Activated CD4-positive, alpha-beta memory T cell treated with anti-CD3 and anti-CD28 coated beads for 36 hours (primary cell): ENCODE results near the gene DAW1. TPM values are rescaled to one million over a fixed set of nuclear protein-coding genes. Genes with fewer than 3 reads are reported as not detected.

Experiments used
- CTCF ChIA-PET: fragments of 350-600 bp; sonication (Branson Sonifier 250); formaldehyde crosslinking; loops from one replicate; lab custom pipeline; 2021; ENCODE audit warnings: antibody characterized with exemption, inconsistent platforms; lab: Charles Lee
- POLR2A ChIA-PET: fragments of 350-600 bp; sonication (Branson Sonifier 250); formaldehyde crosslinking; loops from one replicate; lab custom pipeline; 2021; ENCODE audit warnings: antibody characterized with exemption; lab: Charles Lee
- DNase-seq: peaks from one replicate; pipeline ENCODE4 v3.0.0-alpha.2; 2020
- H3K27ac Mint-ChIP-seq: one replicate; pipeline ENCODE4 v1.8.0; 2021; ENCODE audit warnings: mixed read lengths
- H3K27me3 Mint-ChIP-seq: one replicate; pipeline ENCODE4 v1.8.0; 2021; ENCODE audit warnings: mixed read lengths
- H3K36me3 Mint-ChIP-seq: one replicate; pipeline ENCODE4 v1.8.0; 2021; ENCODE audit warnings: mixed read lengths
- H3K4me1 Mint-ChIP-seq: one replicate; pipeline ENCODE4 v1.8.0; 2021; ENCODE audit warnings: low read depth, mixed read lengths
- H3K4me3 Mint-ChIP-seq: one replicate; pipeline ENCODE4 v1.8.0; 2021; ENCODE audit warnings: mild to moderate bottlenecking, mixed read lengths
- H3K9me3 Mint-ChIP-seq: one replicate; pipeline ENCODE4 v1.8.0; 2021; ENCODE audit warnings: mixed read lengths
- intact Hi-C: fragments of 100-400 bp; cut with micrococcal nuclease; formaldehyde crosslinking; loops from one replicate; pipeline ENCODE4 v1.15.1; 2023
- total RNA-seq, 2 experiments: library from RNA; stranded (reverse); gene quantifications; one replicate each; pipeline ENCODE4 v1.2.3, GENCODE V29; 2021

Gene DAW1
- total RNA-seq, 2 experiments from 2014 or later, result not detected

DNA sequence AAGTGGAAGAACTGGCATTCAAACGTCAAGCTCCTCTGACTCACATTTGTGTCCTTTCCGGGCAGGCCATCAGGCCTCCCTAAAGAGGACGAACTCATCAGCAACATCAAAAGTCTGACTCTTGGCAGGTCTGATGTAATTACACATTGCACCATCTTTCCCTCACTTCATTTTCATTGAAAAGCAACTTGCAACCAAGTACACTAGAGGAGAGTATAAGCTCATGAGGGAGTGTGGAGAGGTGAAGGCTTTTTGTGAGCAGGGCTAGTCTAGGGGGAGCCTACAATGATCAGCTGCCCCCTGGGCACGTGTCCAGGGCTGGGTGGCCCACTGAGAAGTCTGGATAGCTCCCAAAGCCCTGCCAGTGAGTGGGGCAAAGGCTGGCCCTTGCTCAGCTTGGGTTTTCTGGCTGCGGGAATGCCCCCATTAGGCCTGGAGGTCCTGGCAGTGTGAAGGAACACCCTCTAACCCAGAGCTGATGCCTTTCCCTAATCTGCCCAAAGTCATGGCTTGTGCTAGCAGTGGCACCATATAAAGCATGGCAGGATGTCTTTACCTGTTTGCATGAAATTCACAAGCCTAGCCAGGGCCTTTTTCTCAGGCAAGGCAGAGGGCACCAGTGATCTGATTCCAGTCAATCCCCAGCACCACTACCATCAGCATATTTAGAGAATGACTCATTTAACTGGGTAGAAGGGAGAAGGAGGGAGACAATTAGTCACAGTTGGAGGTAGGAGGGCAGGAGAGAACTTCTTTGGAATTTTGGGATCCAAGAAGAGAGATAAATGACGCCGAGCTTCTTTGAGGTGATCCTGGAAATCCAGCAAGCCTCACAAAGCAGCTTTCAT, 8.5 kb upstream of the DAW1 start:
- no peak for DNase-seq
- H3K4me1 Mint-ChIP-seq, result no peaks in the 10 kb centered on the region
- no peaks in the 10 kb centered on the region for H3K36me3 Mint-ChIP-seq
- H3K27me3 Mint-ChIP-seq, result no peaks in the 10 kb centered on the region
- intact Hi-C loops, result loop anchor here (1.0 to 2.0 kb wide), 4 partner anchors 14 to 205 kb away; no protein-coding TSS in a partner anchor
- CTCF ChIA-PET, result interaction anchor here (0.6 to 4.8 kb wide), 25 partner anchors 10 to 783 kb away, joined by 3 to 56 read pairs (median 6); partner anchors contain the start of genes CCL20 and DAW1
- no peak overlapping the region for H3K27ac Mint-ChIP-seq
- POLR2A ChIA-PET, result interaction anchor here (1.1 kb wide), 1 partner anchor 89 kb away, joined by 3 read pairs; no protein-coding TSS in a partner anchor
- no peak overlapping the region for H3K4me3 Mint-ChIP-seq
- H3K9me3 Mint-ChIP-seq, result no peaks in the 10 kb centered on the region

DNA sequence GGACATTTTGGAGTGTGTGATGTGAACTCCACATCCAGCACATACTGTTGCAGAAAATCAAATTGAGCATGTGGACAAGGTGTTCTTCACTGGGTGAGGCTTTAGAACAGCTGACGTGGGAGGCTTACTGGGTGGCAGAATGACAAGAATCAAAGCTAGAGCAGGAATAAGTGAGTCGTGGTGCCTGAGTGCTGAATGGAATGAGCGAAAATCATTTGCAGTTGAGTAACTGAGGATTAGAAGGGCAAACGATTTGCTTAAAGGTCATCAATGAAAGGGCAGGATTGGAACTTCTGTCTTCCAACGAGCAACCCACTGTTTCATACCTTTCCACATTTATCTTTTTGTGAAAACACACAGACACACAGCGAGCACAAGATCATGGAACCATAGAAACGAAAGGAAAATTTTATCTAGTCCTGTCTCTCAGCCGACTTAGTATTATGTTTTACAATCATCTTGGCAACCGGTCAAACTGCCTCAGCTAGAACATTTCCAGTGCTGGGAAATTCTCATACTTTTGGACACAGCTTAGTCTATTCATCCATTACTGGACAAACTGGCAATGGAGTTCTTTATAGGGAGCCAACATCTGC, 7.2 kb upstream of the DAW1 start:
- Mint-ChIP-seq H3K4me3 (no peak overlapping the region), H3K9me3 (no peaks in the 10 kb centered on the region), H3K27ac (no peak overlapping the region), H3K27me3 (no peaks in the 10 kb centered on the region), H3K36me3 (no peaks in the 10 kb centered on the region), H3K4me1 (no peaks in the 10 kb centered on the region)
- DNase-seq, result no peak
- intact Hi-C loops, result no loop called here
- ChIA-PET CTCF (interaction anchor here (1.6 to 4.8 kb wide), 2 partner anchors 9 to 90 kb away, joined by 7 to 37 read pairs; partner anchors contain the start of gene DAW1), POLR2A (no interaction called here)

DNA sequence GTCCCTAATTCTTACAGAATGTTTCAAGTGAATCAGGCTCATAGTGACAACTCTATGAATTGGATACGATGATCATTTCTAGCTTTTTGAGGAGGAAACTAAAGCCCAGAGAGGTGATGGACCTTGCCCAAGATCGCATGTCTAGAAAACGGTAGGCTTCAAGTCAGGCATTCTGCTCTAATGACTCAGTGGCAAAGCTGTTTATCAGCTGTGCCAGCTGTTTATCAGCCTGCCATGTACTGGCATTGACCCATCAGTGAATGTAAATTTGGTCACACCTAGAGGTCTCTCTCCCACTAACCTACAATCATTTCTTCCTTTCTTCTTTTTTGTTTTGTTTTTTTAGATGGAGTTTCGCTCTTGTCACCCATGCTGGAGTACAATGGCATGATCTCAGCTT, 6.1 kb upstream of the DAW1 start:
- H3K27me3 Mint-ChIP-seq, result peaks cover 7% of the 10 kb centered on the region
- ChIA-PET CTCF (interaction anchor here (1.6 kb wide), 1 partner anchor 91 kb away, joined by 7 read pairs; no protein-coding TSS in a partner anchor), POLR2A (no interaction called here)
- intact Hi-C loops, result no loop called here
- no peak overlapping the region for H3K27ac Mint-ChIP-seq
- no peak for DNase-seq
- H3K9me3 Mint-ChIP-seq, result no peaks in the 10 kb centered on the region
- H3K4me1 Mint-ChIP-seq, result no peaks in the 10 kb centered on the region
- no peaks in the 10 kb centered on the region for H3K36me3 Mint-ChIP-seq
- no peak overlapping the region for H3K4me3 Mint-ChIP-seq

DNA sequence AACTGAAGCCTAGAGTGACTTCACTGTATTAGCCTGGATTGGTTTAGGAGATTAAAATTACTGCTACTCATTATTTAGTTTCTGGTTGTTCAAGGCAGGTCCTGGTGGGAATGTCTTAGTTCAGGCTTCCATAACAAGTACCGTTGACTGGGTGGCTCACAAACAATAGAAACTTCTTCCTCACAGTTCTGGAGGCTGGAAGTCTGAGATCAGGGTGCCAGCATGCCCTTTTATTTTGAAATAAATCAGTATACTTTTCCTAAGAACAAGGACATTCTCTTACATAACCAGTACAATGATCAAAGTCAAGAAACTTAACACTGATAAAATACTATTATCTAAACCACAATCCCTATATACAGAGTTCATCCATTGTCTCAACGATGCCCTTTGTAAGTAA, 4.0 kb upstream of the DAW1 start:
- Mint-ChIP-seq H3K9me3 (no peaks in the 10 kb centered on the region), H3K4me1 (no peaks in the 10 kb centered on the region), H3K27ac (no peak overlapping the region), H3K27me3 (peaks cover 14% of the 10 kb centered on the region), H3K4me3 (no peak overlapping the region), H3K36me3 (no peaks in the 10 kb centered on the region)
- CTCF ChIA-PET, result no interaction called here
- DNase-seq, result no peak
- intact Hi-C loops, result no loop called here
- POLR2A ChIA-PET, result no interaction called here

DNA sequence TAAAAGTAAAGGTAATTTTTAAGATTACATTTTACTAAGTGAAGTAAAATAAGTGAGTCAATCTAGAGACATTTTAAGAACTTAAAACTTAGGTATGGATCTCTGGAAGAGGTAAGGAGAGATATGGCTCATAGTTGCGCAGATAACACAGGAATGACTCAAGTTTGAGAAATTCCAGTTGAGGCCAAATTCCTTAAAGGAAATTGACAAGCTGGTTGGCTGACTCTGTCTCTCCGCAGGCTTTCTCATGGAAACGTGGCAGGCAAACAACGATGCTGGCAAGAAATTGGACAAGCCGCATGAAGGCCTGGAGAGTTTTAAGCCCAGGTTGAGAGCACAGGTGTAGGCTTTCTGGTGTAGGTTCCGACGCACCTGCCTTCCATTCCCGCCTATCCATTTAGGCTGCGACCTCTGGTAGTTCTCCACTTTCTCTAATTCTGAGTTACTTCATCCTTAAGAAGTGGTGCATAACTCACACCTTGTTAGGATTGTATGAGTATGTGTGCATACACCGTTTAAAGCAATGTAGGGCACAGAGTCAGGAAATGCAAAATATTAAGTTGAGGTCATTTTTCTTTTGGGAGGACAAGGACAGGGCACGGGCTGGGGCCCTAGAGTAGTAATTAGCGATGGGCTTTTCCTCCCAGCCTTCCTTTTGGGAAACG, 589 bp upstream of the DAW1 start:
- Mint-ChIP-seq H3K27ac (no peak overlapping the region), H3K36me3 (no peaks in the 10 kb centered on the region), H3K27me3 (peaks cover 29% of the 10 kb centered on the region), H3K4me1 (no peaks in the 10 kb centered on the region), H3K9me3 (no peaks in the 10 kb centered on the region), H3K4me3 (no peak overlapping the region)
- intact Hi-C loops, result no loop called here
- POLR2A ChIA-PET, result no interaction called here
- CTCF ChIA-PET, result interaction anchor here (2.4 to 5.0 kb wide), 3 partner anchors 8 to 212 kb away, joined by 9 to 37 read pairs (median 12); no protein-coding TSS in a partner anchor
- no peak for DNase-seq

DNA sequence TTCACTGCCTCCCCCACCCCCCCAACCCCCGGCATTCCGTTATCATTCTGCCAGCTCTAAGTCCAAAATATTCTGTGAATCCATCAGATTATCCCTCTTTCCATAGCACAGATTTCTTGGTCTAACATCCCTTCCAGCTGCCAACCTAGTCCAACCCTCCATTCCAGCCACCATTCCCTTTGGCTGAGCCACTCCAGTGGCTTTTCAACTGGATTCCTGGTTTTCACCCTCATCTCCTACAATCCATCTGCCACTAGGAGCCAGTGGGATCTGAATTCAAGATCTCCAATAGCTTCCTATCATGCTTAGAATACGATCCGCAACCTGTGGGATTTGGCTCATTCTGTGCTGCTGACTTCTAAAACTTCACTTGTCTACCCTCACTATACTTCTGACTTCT, 1.2 kb downstream of the DAW1 start:
- no peak overlapping the region for H3K4me3 Mint-ChIP-seq
- intact Hi-C loops, result no loop called here

DNA sequence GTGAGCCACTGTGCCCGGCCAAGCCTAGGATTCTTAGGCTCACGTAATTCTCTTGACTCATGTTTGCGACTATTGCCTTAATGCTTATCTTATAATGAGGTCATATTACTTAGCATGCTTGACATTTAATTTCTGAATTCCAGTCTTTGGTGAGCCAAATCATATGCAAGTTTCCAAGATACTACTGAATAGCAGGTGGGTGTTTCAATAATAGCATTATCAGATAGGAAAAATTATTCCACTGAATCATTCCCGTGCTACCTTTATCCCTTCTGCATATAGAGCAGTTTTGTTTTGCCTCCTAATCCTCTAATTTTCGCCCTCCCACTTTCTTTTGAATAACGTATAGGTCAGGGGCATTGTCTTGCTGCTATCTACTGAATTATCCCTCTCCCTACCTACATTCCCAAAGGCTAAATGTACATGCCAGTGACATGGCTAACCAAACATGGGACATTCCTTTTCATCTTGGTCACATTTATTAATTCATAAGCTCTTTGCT, 4.9 kb downstream of the DAW1 start:
- H3K27me3 Mint-ChIP-seq, result peaks cover 17% of the 10 kb centered on the region
- no peaks in the 10 kb centered on the region for H3K9me3 Mint-ChIP-seq
- CTCF ChIA-PET, result interaction anchor here (1.4 kb wide), 1 partner anchor 14 kb away, joined by 4 read pairs; no protein-coding TSS in a partner anchor
- intact Hi-C loops, result no loop called here
- H3K4me1 Mint-ChIP-seq, result no peaks in the 10 kb centered on the region
- H3K36me3 Mint-ChIP-seq, result no peaks in the 10 kb centered on the region
- POLR2A ChIA-PET, result no interaction called here
- no peak for DNase-seq
- no peak overlapping the region for H3K4me3 Mint-ChIP-seq
- H3K27ac Mint-ChIP-seq, result no peak overlapping the region

More for the DNA sequence above, 1.2 kb downstream of the DAW1 start:
- Mint-ChIP-seq H3K36me3 (no peaks in the 10 kb centered on the region), H3K4me1 (no peaks in the 10 kb centered on the region), H3K9me3 (no peaks in the 10 kb centered on the region), H3K27me3 (peaks cover 29% of the 10 kb centered on the region), H3K27ac (no peak overlapping the region)
- POLR2A ChIA-PET, result no interaction called here
- CTCF ChIA-PET, result interaction anchor here (0.6 to 5.0 kb wide), 7 partner anchors 10 to 214 kb away, joined by 3 to 37 read pairs (median 4); partner anchors contain the start of gene CCL20
- DNase-seq, result no peak

DNA sequence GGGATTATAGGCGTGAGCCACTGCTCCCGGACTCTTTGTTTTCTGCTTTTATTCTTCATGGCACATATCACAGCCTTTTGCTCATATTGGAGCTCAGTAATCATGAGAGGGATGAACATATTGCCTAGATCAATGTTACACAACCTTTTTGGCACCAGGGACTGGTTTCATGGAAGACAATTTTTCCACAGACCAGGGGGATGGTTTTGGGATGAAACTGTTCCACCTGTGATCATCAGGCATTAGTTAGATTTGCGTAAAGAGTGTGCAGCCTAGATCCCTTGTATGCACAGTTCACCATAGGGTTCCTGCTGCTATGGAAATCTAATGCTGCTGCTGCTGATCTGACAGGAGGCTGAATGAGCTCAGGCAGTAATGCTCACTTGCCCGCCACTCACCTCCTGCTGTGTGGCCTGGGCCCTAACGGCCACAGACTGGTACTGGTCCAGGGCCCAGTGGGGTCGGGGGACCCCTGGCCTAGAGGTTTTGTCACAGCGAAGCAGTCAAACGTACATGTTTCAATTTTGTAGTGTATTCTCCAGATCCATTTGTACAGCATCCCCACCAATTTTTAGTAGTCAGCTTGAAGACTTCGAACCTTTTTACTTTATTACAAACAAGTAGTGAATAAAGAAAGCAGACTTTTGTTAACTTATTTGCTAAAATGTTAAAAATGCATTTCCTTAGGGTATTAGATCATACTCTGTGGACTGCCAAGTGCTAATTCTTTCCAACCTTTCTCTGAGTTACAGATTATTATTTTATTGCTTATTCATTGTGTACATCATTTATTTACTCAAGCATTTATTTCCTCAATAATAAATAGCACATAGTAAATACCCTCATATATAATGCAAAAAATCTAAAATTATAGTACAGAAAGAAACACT, 6.2 kb downstream of the DAW1 start:
- H3K4me3 Mint-ChIP-seq, result no peak overlapping the region
- intact Hi-C loops, result no loop called here
- peaks cover 2% of the 10 kb centered on the region for H3K4me1 Mint-ChIP-seq
- no peak for DNase-seq
- no peaks in the 10 kb centered on the region for H3K9me3 Mint-ChIP-seq
- peaks cover 14% of the 10 kb centered on the region for H3K27me3 Mint-ChIP-seq
- H3K36me3 Mint-ChIP-seq, result no peaks in the 10 kb centered on the region
- POLR2A ChIA-PET, result no interaction called here
- no peak overlapping the region for H3K27ac Mint-ChIP-seq
- CTCF ChIA-PET, result interaction anchor here (1.4 to 2.9 kb wide), 2 partner anchors 13 to 15 kb away, joined by 4 to 9 read pairs; no protein-coding TSS in a partner anchor

DNA sequence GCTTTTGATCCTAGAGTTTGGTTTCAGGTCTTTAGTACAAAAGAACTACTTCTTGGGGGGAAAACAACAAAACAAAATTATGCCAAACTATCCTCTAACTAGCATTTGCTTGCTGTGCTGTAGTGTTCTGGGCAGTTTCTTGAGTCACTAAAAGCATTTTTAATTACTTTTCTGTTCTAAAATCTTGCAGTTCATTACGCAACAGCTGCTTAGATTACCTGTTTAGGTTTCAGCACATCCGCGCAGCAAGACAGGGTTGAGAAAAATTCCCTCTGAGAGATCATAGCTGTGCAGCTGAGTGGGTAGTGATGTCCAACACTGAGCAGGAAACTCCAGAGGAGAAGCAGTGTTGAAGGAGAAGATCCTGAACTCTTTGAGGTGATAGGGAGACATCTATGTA, 9.0 kb downstream of the DAW1 start:
- Mint-ChIP-seq H3K9me3 (no peaks in the 10 kb centered on the region), H3K4me1 (peaks cover 3% of the 10 kb centered on the region), H3K4me3 (no peak overlapping the region), H3K27me3 (peaks cover 4% of the 10 kb centered on the region), H3K27ac (no peak overlapping the region), H3K36me3 (no peaks in the 10 kb centered on the region)
- ChIA-PET CTCF (interaction anchor here (1.5 kb wide), 1 partner anchor 222 kb away, joined by 5 read pairs; no protein-coding TSS in a partner anchor), POLR2A (no interaction called here)
- DNase-seq, result no peak
- intact Hi-C loops, result no loop called here

DNA sequence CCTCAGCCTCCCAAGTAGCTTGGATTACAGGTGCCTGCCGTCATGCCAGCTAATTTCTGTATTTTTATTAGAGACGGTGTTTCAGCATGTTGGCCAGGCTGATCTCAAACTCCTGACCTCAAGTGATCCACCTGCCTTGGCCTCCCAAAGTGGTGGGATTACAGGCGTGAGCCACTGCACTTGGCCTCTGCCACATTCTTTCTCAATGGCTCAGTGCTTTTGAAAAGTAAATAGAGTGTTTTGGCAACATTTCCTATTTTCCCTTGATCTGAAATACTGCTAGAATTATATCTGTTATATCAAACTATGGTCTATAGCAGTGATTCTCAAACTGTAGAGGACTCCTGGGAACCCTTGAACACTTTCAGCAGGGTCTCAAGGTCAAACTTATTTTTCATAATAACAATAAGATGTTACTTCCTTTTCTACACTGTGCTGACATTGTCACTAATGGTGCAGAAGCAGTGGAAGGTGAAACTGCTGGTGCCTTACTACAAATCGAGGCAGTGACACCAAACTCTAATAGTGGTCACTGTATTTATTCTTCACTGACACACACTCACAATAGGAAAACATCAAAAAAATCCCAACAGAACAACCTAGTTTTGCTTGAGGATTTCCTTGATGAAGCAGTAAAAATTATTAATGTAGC, 10.6 kb downstream of the DAW1 start:
- Mint-ChIP-seq H3K27ac (no peak overlapping the region), H3K4me3 (no peak overlapping the region), H3K27me3 (peaks cover 2% of the 10 kb centered on the region), H3K36me3 (no peaks in the 10 kb centered on the region), H3K9me3 (no peaks in the 10 kb centered on the region), H3K4me1 (peaks cover 3% of the 10 kb centered on the region)
- ChIA-PET POLR2A (no interaction called here), CTCF (no interaction called here)
- no peak for DNase-seq
- intact Hi-C loops, result no loop called here
